Skeletal muscle cell (primary cell): ENCODE measurements around the gene GLRX.

Experiments used
- DNase-seq: peaks from one replicate; pipeline ENCODE4 v3.0.0-alpha.2; 2010; ENCODE audit warnings: low read depth
- H3K4me3 ChIP-seq: 2 replicates; pipeline ENCODE4 v1.5.1; 2011; ENCODE audit warnings: low read depth, mild to moderate bottlenecking, control low read depth, low read length, moderate library complexity

The GLRX gene

DNA sequence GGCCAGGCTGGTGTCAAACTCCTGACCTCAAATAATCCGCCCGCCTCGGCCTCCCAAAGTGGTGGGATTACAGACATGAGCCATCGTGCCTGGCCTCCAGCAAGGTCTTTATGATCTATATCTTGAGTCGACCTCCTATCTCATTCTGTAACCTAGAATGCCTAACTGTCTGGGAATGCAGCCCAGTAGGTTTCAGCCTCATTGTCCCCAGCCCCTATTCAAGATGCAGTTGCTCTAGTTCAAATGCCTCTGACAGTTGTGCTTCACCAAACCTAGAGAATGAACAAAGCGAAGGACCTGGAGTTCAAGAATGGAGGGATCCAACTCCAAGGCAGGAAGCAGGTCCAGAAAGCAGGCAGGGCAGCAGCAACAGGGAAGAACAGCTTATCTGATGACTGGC lies 30.8 kb downstream of the GLRX start:
- no peak for DNase-seq
- no peak overlapping the region for H3K4me3 ChIP-seq

DNA sequence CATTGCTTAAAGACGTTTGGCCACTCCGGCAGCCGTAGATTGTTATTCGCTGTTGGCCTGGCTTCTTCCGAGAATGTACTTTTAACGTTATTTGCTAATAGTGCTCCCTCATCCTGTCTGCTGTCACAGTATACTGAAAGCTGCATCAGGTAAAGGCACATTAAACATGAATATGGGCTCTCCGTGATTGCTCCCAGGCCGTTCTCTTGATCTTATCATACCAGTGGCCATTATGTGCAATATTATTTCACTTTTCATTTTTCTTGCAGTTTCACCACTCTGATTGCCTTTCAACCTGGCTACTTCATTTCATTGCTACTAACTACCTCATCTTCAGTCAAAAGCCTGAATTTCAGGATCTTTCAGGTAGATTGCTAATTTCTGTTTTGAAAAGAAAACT lies 34.0 kb downstream of the GLRX start:
- H3K4me3 ChIP-seq, result no peak overlapping the region
- DNase-seq, result no peak

DNA sequence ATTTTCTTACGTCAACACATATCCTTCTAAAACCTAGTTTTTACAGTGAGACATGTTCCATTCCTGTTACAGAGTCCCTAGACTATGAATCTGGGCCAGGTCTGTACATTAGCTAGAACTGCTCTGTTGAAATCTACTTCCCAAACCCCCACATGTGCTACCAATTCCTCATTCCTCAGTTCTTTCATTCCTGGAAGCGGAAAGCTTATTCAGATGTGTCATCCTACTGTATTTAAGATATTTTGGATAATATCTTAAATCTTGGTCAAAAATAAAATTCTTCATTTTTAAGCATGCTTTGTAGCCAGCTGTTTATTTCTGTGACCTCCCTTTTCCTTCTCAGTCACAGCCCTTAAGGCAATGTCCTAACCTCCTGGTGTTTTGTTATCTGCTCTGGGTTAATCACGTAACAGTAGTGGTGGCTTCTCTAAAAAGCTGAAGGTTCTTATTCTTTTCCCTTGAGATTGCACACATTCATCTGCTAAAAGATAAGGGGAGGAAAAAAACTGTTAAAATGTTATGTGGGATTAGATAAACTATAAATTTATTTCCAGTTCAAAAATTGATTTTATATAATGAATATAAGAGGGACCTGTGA lies 35.6 kb downstream of the GLRX start:
- H3K4me3 ChIP-seq, result no peak overlapping the region
- DNase-seq, result no peak

DNA sequence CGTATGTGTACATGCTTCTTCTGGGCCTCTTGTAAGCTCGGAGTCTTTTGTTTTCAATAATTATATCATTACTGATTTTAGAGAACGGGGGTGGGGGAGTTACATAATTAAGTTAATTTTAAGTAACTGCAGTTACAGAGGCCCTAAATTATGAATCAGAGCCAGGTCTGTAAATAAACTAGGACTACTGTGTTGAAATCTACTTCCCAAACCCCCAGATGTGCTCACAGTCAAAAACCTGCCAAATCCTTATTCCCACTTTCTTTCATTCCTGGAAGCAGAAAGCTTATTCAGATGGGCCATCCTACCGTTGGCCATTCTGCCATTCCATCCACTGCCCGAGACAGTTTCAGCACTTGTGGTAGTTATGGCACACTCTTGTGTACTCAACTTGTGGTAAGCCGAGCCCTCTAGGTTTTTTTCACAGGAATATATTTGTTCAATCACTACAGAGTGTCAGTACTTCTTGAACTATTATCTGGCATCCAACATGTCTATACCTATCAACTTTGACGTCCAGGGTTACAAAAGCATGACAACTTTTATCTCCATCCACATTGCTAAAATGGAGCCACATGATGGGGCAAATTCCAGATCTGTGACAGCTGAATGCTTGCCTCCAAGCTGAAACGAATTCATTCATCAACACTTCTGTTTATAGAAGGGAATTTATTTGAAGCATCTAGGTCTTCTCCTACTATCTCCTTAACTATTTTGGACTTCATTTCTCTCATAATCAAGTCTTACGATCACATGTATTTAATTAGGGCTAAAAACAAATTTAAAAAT lies 37.8 kb downstream of the GLRX start:
- no peak overlapping the region for H3K4me3 ChIP-seq
- DNase-seq, result no peak

DNA sequence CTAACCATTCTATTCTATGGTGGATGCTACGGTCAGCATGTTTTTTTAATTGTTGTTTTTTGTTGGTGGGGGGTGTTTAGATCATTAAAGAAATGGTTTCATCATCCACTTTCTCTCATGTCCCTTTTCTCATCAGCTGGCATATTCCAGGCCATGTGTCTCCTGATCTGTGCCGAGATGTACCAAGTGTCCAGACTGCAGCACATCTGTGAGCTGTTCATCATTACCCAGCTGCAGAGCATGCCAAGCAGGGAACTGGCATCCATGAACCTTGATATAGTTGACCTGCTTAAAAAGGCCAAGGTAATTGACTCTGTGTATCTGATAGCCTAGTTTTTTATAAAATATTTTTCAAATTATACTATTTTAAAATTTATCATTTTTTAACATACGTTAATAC lies 38.9 kb downstream of the GLRX start:
- no peak overlapping the region for H3K4me3 ChIP-seq
- no peak for DNase-seq

DNA sequence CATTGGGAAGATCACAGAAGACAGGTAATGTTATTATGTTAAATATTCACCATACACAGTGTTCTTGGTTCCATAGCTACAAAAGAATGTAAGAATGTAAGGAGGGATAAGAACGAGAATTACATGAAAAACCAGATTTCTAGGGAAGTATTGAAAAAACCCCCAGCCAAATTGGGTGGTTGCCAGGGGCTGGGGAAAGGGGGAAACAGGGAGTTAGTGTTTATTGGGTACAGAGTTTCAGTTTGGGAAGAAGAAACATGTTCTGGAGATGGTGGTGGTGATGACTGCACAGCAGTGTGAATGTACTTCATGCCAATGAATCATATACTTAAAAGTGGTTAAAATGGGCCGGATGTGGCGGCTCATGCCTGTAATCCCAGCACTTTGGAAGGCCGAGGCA lies 40.3 kb downstream of the GLRX start:
- H3K4me3 ChIP-seq, result no peak overlapping the region
- no peak for DNase-seq

DNA sequence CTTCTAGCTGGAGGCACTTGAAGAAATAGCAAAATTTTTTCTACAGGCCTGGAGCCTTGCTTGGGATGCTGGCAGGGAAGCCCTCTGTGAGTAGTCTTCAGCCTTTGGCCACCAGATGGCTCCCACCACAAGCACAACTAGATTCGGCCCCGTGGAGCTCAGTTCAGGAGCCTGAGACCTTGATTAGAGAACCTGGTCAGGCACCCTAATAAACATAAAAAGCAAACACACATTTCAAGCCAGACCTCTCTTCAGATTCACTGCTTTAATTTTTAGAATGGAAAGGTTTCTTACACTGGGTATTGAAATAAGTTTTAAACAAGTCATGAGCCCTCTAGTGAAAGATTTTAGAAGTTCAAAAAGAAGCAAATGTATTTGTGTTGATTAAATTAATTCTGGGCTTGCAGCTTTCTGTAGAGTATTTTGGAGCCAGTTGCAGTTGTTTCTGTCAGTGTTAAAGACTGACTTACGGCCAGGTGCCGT lies 41.4 kb downstream of the GLRX start:
- H3K4me3 ChIP-seq, result no peak overlapping the region
- DNase-seq, result peak; percentile 65

DNA sequence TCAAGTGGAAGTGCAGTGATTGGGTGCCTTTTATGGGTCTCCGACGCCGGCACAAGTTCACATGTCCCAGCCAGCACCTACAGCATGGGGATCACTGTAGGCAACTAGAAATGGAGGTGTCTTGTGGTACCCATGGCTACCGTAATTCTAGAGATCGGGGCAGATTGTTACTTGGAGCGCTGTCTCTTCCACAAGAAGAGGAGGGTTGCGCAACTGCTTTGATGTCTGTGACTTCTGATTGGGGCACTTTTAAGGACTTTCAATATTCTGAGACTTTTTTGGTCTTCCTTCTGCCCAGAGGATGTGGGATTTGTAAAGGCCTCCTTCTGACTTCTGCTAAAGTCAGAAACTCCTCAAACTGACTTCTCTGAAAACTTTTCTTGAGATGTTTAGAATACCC lies 41.9 kb downstream of the GLRX start:
- H3K4me3 ChIP-seq, result no peak overlapping the region
- DNase-seq, result no peak

DNA sequence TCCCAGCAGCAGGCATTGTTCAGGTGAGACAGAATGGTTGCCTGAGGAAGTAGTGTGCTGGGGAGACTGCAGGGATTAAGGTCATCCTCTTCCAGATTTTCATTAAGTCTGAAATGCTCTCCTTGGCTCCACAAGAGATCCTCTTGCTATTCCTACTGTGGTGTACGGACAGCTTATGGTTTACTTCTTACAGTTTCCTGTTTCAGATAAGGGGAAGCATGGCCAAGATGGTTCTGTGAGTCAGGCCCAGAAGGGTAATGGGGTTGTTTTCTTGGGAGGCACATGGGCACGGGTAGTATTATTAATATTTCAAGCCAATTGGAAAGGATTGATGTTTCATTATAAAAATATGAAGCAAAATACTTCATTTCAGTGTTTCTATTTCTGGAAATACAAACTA lies 42.9 kb downstream of the GLRX start:
- H3K4me3 ChIP-seq, result no peak overlapping the region
- DNase-seq, result no peak

DNA sequence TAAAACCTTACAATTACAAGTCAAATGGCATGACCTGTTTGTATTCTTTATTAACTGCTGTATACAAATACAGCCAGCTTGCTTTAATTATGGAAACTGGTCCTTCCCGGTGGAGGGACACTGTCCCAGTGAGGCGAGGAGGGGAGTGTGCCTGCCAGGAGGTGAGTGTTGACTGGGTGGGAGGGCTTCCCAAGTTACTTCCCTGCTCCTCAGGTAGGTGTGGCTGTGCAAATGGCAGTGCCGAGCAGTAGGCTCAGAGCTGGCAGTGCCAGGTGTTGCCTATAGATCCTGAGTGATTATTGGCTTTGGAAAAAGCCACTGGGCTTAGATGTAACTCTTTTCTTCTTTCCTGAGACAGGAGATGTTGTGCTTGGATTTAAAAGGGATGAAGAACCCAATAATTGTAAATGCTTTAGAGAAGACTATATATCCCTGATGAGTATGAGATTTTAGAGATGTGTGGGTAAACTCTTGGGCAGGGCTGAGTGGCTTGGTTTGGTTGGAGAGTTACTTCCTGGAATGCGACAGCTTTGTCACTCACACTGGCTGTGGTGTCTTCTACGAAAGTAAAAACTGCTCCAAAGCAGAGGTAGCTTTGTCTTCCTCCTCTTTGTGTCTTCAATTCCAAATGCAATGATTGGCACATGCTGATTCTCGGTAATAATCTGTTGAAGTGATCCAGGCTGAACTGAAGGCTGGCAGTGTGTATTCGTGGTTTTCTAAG lies 43.7 kb downstream of the GLRX start:
- DNase-seq, result no peak
- no peak overlapping the region for H3K4me3 ChIP-seq

DNA sequence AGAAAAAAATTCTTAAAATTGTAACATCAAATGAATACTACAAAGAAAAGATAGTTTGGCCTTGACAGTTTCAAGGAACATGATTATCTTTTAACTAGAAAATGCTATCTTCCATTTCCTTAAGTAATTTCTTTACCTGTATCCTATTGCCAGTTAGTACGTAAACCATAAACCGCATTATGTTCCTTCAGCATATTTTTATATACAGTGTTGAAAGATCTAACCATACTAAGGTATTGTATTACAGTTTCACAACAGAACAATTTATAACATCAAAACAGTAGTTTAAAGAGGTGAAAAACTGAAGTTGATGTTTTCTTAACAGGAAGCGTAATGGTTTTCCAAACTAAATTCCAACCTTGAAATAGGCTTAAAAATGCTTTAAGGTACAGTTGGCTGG lies 45.1 kb downstream of the GLRX start:
- H3K4me3 ChIP-seq, result no peak overlapping the region
- no peak for DNase-seq

DNA sequence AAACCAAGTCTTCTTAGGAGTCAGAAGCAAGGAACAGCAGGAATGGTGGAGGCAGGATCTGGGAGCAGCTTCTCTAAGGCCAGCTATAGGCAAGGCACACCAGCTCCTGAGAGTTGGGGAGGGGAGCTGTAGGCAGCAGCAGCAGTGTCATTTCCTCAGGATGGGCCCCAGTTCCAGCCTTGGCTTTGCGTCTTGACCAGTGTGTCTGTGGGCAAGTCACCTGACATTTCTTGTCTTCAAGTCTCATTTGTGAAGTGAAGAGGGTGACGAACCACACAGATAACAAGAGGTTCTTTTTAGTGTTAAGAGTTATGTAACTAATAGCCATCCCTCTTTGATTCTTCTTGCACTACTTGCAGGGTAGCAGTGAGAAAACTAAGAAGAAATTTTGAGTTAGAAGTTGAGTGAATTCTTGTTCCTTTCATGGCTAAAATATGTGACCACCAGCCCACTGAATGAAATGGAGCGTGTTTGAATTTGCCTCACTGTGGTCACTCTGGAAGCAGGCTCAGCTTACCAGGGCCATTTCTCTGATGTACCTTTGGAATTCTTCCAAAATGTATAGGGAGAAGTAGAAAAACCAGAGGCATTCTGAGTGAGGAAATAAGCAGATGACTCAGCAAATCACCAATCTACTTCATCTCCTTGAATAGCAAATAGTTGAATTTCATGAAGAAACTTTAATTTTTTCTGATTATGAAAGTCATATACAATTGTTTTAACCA lies 49.0 kb downstream of the GLRX start:
- no peak overlapping the region for H3K4me3 ChIP-seq
- peak; percentile 91 for DNase-seq

DNA sequence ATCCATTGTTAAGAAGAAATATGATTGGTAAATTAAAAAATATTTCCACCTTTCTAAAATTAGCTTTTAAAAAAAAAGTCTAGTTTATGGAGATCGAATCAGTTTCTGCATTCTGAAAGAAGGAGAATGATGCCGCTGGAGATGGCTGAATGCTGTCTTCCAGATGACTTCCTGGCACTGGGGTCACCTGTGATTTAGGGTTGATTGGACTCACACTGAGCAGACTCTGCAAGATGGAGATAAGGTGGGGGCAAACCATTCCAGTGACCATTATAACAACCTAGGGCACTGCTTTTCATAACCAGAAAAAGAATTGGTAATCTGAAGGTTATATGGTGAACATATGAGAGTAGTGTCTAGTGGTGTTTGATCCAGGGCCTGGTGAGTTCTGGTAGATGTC lies 50.6 kb downstream of the GLRX start:
- no peak for DNase-seq
- no peak overlapping the region for H3K4me3 ChIP-seq

DNA sequence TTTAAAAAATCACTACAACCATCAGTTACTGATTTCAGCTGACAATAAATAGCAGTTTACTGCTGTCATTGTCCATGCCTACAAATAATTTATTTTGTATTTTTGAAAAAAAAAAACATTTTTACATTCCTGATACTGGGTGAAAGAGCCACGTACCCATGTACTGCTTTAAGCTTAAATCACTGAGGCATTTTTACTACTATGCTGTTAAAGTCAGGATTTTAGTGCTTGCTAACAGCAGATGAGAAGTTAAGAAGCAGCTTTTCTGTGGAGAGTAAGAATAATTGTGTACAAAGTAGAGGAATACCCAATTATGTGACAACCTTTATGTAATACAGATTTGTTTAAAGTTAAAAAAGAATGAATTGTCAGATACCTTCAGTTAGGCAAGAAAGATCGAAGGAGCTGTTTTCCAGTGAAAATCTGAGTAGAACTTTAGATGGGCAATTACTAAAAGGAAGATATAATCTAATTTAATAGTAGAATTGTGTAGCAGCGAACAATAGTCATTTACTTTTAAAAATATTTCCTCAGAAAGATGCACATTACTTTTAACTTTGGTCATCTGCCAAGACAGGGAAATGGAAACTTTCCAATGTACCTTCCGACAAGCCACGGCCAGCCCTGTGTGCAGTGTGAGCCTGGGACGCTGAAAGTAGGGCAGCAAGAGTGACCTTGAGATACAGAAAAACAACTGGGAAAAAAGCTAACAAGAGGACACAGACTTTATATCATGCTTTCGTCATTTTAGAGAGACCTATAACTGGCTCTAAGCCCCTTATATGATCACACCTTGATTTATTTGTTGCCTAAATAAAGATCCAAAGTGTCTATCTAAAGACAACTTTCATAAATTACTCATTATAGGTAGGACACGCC lies 51.5 kb downstream of the GLRX start:
- no peak for DNase-seq
- H3K4me3 ChIP-seq, result no peak overlapping the region

DNA sequence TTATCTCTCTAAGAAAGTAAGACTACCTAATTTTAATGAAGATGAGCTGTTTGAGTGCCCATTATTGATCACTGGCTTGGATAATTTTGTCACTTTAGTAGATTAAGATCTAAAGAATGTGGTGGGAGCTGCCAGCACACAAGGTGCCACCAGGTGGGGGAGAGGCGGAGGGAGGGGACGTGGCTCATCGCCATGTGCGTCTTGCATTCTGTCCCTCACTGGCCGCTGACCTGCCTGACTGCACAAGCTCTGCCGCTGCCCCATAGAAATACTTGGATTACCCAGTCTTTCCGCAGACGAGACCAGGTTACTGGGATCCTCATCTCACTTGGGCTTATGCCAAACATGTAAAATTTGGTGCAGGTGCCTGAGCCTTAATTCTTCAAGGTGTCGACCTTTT lies 53.8 kb downstream of the GLRX start:
- H3K4me3 ChIP-seq, result no peak overlapping the region
- no peak for DNase-seq

DNA sequence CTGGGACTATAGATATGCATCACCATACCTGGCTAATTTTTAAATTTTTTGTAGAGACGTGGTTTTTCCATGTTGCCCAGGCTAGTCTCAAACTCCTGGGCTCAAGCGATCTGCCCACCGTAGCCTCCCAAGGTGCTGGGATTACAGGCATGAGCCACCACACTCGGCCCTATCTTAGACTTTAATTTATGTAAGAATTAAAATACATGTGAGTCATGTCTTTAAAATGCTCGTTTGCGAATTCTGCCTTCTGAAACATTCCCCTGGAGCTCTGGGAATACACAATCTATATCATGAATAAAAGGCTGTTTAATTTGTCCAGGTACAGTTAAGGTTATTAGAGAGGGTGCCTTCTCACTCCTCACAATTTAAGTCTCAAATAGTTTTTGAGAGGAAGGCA lies 58.6 kb downstream of the GLRX start:
- H3K4me3 ChIP-seq, result no peak overlapping the region
- no peak for DNase-seq
